GM23338 (cell line): ENCODE data around the gene TMEM50A. TPM values are rescaled to one million over a fixed set of nuclear protein-coding genes. Genes with fewer than 3 reads are reported as not detected.
A peak's percentile ranks its signal among the peaks of the same experiment; 100 is the strongest.
"Not testable (repeated sequence)": the region's sequence is repeated elsewhere in the genome, so short reads cannot be mapped to it uniquely, and the experiment has no call there.

Experiments used
- ATAC-seq: fragments of 200-7000 bp; cut with Tn5 transposase; 3 replicates; pipeline ENCODE4 v1.9.1; 2020
- DNase-seq: peaks from one replicate; pipeline ENCODE4 v3.0.0-alpha.2; 2015; ENCODE audit warnings: low spot score
- H2AFZ ChIP-seq: fragments of 200-600 bp; sonication (generic); 2 replicates; pipeline ENCODE4 v1.8.0; 2016; ENCODE audit warnings: antibody characterized with exemption, mild to moderate bottlenecking, moderate library complexity
- H3F3A ChIP-seq: fragments of 200-600 bp; sonication (generic); replicated peaks from 2 replicates; pipeline ENCODE4 v1.8.0; 2017; ENCODE audit warnings: antibody characterized with exemption, mixed run types, low read depth
- H3K27ac ChIP-seq: fragments of 200-600 bp; sonication (generic); 2 replicates; pipeline ENCODE4 v1.6.1; 2016; ENCODE audit warnings: low read depth
- H3K27me3 ChIP-seq: fragments of 200-600 bp; sonication (generic); 2 replicates; pipeline ENCODE4 v1.8.0; 2016; ENCODE audit warnings: mild to moderate bottlenecking, mixed run types, moderate library complexity; ENCODE audit not compliant: insufficient read depth
- H3K36me3 ChIP-seq: fragments of 200-600 bp; sonication (generic); 2 replicates; pipeline ENCODE4 v1.8.0; 2016; ENCODE audit warnings: mild to moderate bottlenecking; ENCODE audit not compliant: insufficient read depth
- H3K4me1 ChIP-seq: fragments of 200-600 bp; sonication (generic); 2 replicates; pipeline ENCODE4 v1.8.0; 2016; ENCODE audit warnings: mild to moderate bottlenecking, moderate library complexity; ENCODE audit not compliant: insufficient read depth
- H3K4me2 ChIP-seq: fragments of 200-600 bp; sonication (generic); 2 replicates; pipeline ENCODE4 v1.7.1; 2017; ENCODE audit warnings: mixed run types
- H3K4me3 ChIP-seq: fragments of 200-600 bp; sonication (generic); 2 replicates; pipeline ENCODE4 v1.6.1; 2016; ENCODE audit warnings: mixed run types
- H3K79me2 ChIP-seq: fragments of 200-600 bp; sonication (generic); replicated peaks from 2 replicates; pipeline ENCODE4 v1.8.0; 2017; ENCODE audit warnings: mild to moderate bottlenecking; ENCODE audit not compliant: insufficient read depth
- H3K9me2 ChIP-seq: fragments of 200-600 bp; sonication (generic); 2 replicates; pipeline ENCODE4 v1.8.0; 2017; ENCODE audit not compliant: insufficient read depth
- H4K20me1 ChIP-seq: fragments of 200-600 bp; sonication (generic); replicated peaks from 2 replicates; pipeline ENCODE4 v1.8.0; 2017; ENCODE audit warnings: mild to moderate bottlenecking; ENCODE audit not compliant: insufficient read depth
- H3K27ac Mint-ChIP-seq: 2 replicates; pipeline ENCODE4 v1.8.0; 2020; ENCODE audit warnings: inconsistent platforms, mild to moderate bottlenecking, moderate library complexity, mixed read lengths
- H3K27me3 Mint-ChIP-seq: 3 replicates; pipeline ENCODE4 v1.8.0; 2022; ENCODE audit warnings: low read depth, mild to moderate bottlenecking, moderate library complexity, mixed read lengths, inconsistent platforms; ENCODE audit not compliant: insufficient read depth, poor library complexity
- H3K36me3 Mint-ChIP-seq: 3 replicates; pipeline ENCODE4 v1.8.0; 2021; ENCODE audit warnings: low read depth, mild to moderate bottlenecking, inconsistent platforms, moderate library complexity, mixed read lengths
- H3K4me1 Mint-ChIP-seq: 3 replicates; pipeline ENCODE4 v1.8.0; 2020; ENCODE audit warnings: mild to moderate bottlenecking, inconsistent platforms, mixed read lengths
- H3K4me3 Mint-ChIP-seq: 3 replicates; pipeline ENCODE4 v1.8.0; 2021; ENCODE audit warnings: moderate library complexity, mild to moderate bottlenecking, inconsistent platforms, mixed read lengths
- H3K9me3 Mint-ChIP-seq: 3 replicates; pipeline ENCODE4 v1.8.0; 2020; ENCODE audit warnings: moderate library complexity, mild to moderate bottlenecking, inconsistent platforms, mixed read lengths
- CTCF ChIP-seq, 2 experiments: fragments of 200-600 bp in 1 of 2; sonication (generic) in 1 of 2; conservative IDR thresholded peaks; 2 replicates each; pipeline versions ENCODE4 v1.5.1 to v1.6.1; 2016 to 2017; ENCODE audit warnings: antibody characterized with exemption in 2 of 2, low read depth in 2 of 2, mild to moderate bottlenecking in 2 of 2, moderate library complexity in 1 of 2
- NANOG ChIP-seq: IDR thresholded peaks from 2 replicates; pipeline ENCODE4 v1.6.1; 2016; ENCODE audit warnings: antibody characterized with exemption, borderline replicate concordance
- POLR2AphosphoS5 ChIP-seq: IDR thresholded peaks from 2 replicates; pipeline ENCODE4 v1.6.1; 2016; ENCODE audit warnings: antibody characterized with exemption, low read depth
- long read RNA-seq: library from polyadenylated mRNA; unstranded; transcript quantifications from one replicate; pipeline ENCODE4 v2.0.0, GENCODE V29; 2020; ENCODE audit not compliant: unreplicated experiment
- polyA plus RNA-seq: library from polyadenylated mRNA; unstranded; fragments of >200 nt; fragmentation: Nextera tagmentation; extraction: Ambion mirVana; gene quantifications from 2 replicates; pipeline ENCODE4 v1.2.1, GENCODE V29; 2016
- total RNA-seq: library from RNA; depleted of rRNA; stranded (reverse); fragments of >200 nt; shearing (Covaris generic); gene quantifications from 2 replicates; pipeline ENCODE4 v1.2.3, GENCODE V29; 2014; rRNA removed

Gene TMEM50A
- total RNA-seq (71.4 and 74.9 TPM in 2 replicates), polyA plus RNA-seq (181 and 189 TPM in 2 replicates)
- long read RNA-seq, transcript TMEM50A-201 (7 exons, 2,683 nt): major isoform, 49 of 55 reads
- long read RNA-seq, partial matches to known transcripts: 0 of 55 reads
- long read RNA-seq, other reads (novel, unspliced or antisense): 4 of 55 reads

DNA sequence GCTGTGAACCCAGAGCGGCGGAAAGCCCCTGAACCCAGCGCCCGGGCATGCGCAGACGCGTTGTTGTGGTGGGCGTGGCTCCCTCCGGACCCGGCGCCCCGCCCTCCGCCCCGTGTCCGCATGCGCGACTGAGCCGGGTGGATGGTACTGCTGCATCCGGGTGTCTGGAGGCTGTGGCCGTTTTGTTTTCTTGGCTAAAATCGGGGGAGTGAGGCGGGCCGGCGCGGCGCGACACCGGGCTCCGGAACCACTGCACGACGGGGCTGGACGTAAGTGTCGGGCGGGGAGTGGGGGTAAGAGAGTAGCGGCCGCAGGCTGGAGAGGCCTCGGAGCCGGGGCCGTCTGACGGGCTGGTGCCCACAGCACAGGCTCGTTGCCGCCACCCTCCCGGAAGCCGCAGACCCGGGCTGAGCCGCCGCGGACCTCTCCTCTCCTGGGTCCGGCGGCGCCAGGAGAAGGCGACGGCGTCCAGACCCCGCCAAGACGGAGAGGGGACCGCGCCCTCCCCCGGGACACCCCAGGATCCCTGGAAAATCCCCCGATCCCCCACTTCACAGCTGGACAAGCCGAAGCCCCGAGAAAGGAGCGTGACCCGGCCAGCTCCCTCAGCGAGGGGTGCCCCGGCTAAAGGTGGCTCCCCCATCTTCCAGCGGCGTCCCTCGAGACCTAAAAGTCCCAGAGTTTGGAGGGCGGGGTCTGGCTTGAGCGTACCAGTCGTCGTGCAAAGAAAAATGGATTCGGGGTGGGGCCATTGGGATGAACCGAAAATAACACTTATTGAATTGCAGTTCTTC is at the start of gene TMEM50A:
Gene TMEM50A (plus strand): TSS at position 147 of the 794 bp plus-strand sequence. CDS start 2,153 bp downstream, outside the sequence.
- DNase-seq: peak; percentile 90
- peak within 1 kb of the TSS; percentile 93 for H3K27ac Mint-ChIP-seq
- peak; percentile 82 for ATAC-seq
- Histone ChIP-seq H4K20me1 (peaks cover 10% of the 10 kb centered on the region; the same call in 1 of the 2 replicates), H3K9me2 (no peaks in the 10 kb centered on the region), H3K36me3 (no peaks in the 10 kb centered on the region), H3K4me1 (peaks cover 10% of the 10 kb centered on the region), H3K27ac (peak within 1 kb of the TSS; percentile 98), H3F3A (peaks cover 3% of the 10 kb centered on the region), H3K4me3 (peak within 1 kb of the TSS; percentile 98), H3K4me2 (peak within 1 kb of the TSS; percentile 87), H3K79me2 (peaks cover 46% of the 10 kb centered on the region), H2AFZ (peak within 1 kb of the TSS; percentile 85; the same call in 1 of the 2 replicates), H3K27me3 (no peaks in the 10 kb centered on the region)
- peak within 1 kb of the TSS; percentile 94 for H3K4me3 Mint-ChIP-seq
- H3K4me1 Mint-ChIP-seq: peaks cover 19% of the 10 kb centered on the region
- peaks cover 9% of the 10 kb centered on the region for H3K36me3 Mint-ChIP-seq
- peaks cover 6% of the 10 kb centered on the region for H3K27me3 Mint-ChIP-seq
- TF ChIP-seq NANOG (no peak), POLR2AphosphoS5 (peak; percentile 83)
- no peaks in the 10 kb centered on the region for H3K9me3 Mint-ChIP-seq

DNA sequence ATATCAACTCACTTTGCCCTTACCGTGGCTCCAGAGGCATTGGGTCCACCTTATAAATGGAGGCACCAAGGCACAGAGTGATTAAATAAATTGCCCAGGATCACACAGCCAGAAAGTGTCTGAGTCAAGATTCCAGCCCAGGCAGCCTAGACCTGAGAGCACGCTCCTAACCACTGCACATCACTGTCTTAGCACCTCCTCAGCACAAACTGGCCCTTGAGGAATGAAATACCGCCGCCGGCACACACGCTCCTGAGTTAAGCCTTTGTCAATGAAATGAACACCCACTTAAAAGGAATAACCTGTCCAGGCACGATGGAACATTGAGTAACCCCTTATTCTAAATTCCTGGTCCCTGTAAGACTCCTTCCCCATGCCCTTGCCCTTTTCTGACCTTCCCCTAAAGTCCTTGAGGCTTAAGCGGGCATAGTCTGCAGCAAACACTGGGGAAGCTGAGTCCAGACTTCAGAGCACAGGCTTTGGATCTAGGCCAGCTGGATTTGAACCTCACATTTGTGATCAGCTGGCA is 49.5 kb upstream of the TMEM50A start:
- not testable (repeated sequence) for H3K79me2 ChIP-seq, DNase-seq, H3K27ac Mint-ChIP-seq, H3K4me1 ChIP-seq, H3F3A ChIP-seq, H3K36me3 ChIP-seq, H3K4me3 Mint-ChIP-seq, H4K20me1 ChIP-seq, H3K9me3 Mint-ChIP-seq, H3K27me3 Mint-ChIP-seq, H3K4me1 Mint-ChIP-seq, ATAC-seq, H3K9me2 ChIP-seq, H3K27ac ChIP-seq, H3K4me3 ChIP-seq, H3K4me2 ChIP-seq, H3K27me3 ChIP-seq, H2AFZ ChIP-seq, H3K36me3 Mint-ChIP-seq

DNA sequence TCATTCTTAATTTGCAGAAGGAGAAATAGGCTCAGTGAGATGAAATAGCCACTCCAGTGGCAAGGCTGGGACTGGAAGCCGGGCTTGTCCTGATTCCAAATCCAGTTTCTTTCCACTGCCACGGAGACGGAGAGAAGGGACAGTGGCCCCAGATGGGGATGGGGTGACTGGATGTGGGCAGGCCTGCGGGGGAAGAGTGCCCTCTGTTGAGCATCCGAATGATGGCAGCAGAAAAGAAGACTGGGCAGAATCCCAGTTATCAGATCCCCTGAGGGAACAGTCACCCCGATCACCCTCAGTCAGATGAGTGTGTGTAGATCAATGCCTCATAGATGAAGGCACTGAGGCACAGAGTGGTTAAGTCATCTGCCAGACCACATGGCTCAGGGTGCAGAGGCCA is 48.1 kb upstream of the TMEM50A start:
- not testable (repeated sequence) for H4K20me1 ChIP-seq, H3K4me3 ChIP-seq, H3K4me1 ChIP-seq, DNase-seq, H3K27ac ChIP-seq, H3K4me2 ChIP-seq, H3K9me3 Mint-ChIP-seq, H3K27me3 ChIP-seq, H3K36me3 ChIP-seq, H2AFZ ChIP-seq, H3K9me2 ChIP-seq, H3K79me2 ChIP-seq, H3K36me3 Mint-ChIP-seq, H3K27me3 Mint-ChIP-seq, H3F3A ChIP-seq, H3K4me3 Mint-ChIP-seq, H3K27ac Mint-ChIP-seq, H3K4me1 Mint-ChIP-seq
- TF ChIP-seq CTCF (conservative IDR thresholded peaks at IDR 0.05; ENCODE audit: low read depth in 2 of 2): peak; percentile 15 to 43; a peak in 3 of 4 replicates
- ATAC-seq: peak; percentile 93

DNA sequence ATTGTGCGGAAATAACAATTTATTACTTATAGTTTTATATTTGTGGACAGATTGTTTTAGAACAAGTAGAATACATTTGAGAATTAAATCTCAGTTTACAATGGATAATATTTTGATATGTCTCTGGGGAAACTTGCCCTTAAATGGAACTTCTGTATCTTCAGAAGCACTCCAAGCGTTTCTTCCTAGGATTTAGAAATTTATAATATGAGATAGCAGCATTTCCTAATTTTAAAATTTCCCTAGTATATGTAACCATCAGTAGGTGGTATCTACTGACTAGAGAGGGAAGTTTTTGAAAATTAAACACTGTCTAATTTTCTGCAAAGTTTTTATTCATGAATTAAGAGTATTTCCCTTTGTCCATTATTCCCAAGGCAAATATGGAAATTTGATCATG is 44.7 kb upstream of the TMEM50A start:
- H3K4me1 Mint-ChIP-seq, H3K27me3 ChIP-seq, H3K9me3 Mint-ChIP-seq, H3K36me3 Mint-ChIP-seq, H4K20me1 ChIP-seq, H3K4me3 Mint-ChIP-seq, H3K27ac ChIP-seq, DNase-seq, H2AFZ ChIP-seq, H3F3A ChIP-seq, ATAC-seq, H3K4me2 ChIP-seq, H3K9me2 ChIP-seq, H3K4me1 ChIP-seq, H3K79me2 ChIP-seq, H3K27ac Mint-ChIP-seq, H3K36me3 ChIP-seq, H3K27me3 Mint-ChIP-seq, H3K4me3 ChIP-seq: not testable (repeated sequence)

DNA sequence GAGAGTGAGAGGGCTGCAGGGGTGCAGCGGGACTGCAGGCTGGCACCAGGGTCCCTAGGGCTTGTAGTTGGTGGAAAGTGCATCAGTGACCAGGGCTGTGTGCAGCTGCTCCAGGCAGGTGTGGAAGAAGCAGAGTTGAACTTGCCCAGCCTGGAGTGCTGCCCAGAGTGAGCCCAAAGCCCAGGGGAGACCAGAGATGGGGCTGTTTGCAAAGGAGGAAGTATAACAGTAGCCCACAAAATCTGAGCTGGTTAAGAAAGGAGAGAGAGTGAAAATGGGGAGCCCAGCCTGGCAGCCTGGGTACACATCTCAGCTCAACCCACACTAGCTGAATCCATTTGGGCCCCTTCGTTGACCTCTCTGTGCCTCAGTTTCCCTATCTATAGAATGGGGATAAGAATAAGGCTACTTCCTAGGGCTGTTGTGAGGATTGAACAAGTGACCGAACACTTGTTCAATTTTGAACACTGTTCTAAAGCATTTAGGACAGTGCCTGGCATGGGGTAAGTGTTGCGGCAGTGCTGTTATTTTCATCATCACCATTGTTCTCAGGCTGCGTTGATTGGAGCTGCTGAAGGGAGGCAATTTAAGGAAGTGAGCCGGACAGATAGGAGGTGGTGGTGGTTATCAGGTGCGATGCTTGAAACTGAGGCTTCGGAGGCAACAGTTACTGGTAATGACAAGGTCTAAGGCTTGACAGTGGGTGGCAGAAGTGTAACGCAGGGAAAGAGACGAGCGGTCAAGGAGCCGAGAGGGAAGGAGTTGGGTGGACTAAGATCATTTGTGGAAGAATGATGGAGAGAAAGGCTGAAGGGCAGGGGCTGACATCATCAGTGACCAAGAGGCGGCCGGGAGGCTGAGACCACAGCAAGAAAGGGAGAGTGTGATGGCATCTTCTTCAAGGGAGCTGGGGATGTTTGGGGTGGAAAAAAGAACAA is 43.0 kb upstream of the TMEM50A start:
- not testable (repeated sequence) for H3K4me3 ChIP-seq, H3K27ac ChIP-seq, H2AFZ ChIP-seq, H3K27me3 ChIP-seq, ATAC-seq, H3F3A ChIP-seq, H3K79me2 ChIP-seq, H3K4me3 Mint-ChIP-seq, H3K9me2 ChIP-seq, H3K27ac Mint-ChIP-seq, H3K36me3 ChIP-seq, H4K20me1 ChIP-seq, DNase-seq, H3K4me1 ChIP-seq, H3K27me3 Mint-ChIP-seq, H3K36me3 Mint-ChIP-seq, H3K4me1 Mint-ChIP-seq, H3K4me2 ChIP-seq, H3K9me3 Mint-ChIP-seq
